H1 (cell line): Measurements from ENCODE around the gene ANKRD11. TPM values are rescaled to one million over a fixed set of nuclear protein-coding genes. Genes with fewer than 3 reads are reported as not detected.

Experiments used
- ATF2 ChIP-seq: IDR thresholded peaks from 2 replicates; pipeline ENCODE4 v1.6.1; 2012; ENCODE audit warnings: low read length, inconsistent platforms
- CHD1 ChIP-seq: IDR thresholded peaks from 2 replicates; pipeline ENCODE4 v1.6.1; 2012; ENCODE audit warnings: low read depth, low read length, improper control_type of control experiment
- GABPA ChIP-seq: IDR thresholded peaks from 2 replicates; pipeline ENCODE4 v1.6.1; 2011; ENCODE audit warnings: mild to moderate bottlenecking, low read length, moderate library complexity, borderline replicate concordance; ENCODE audit not compliant: insufficient read depth
- KDM4A ChIP-seq: IDR thresholded peaks from one replicate; pipeline ENCODE4 v1.7.1; 2012; ENCODE audit warnings: low read depth, mild to moderate bottlenecking, moderate library complexity, low read length, inconsistent platforms; ENCODE audit not compliant: severe bottlenecking
- MAFK ChIP-seq: IDR thresholded peaks from 2 replicates; pipeline ENCODE4 v1.6.1; 2012; ENCODE audit warnings: low read depth, mild to moderate bottlenecking, improper control_type of control experiment, low read length
- POLR2A ChIP-seq, 2 experiments: IDR thresholded peaks; 1 replicate in 1 of 2; 2 replicates in 1 of 2; pipeline ENCODE4 v1.6.1; 2011; ENCODE audit warnings: low read depth in 2 of 2, low read length in 2 of 2, mild to moderate bottlenecking in 2 of 2; ENCODE audit errors: control extremely low read depth in 1 of 2
- TAF7 ChIP-seq: optimal IDR thresholded peaks from 2 replicates; pipeline ENCODE3; 2011; ENCODE audit warnings: low read depth, mild to moderate bottlenecking, inconsistent platforms, low read length, moderate library complexity, borderline replicate concordance
- polyA plus RNA-seq, 7 experiments: library from polyadenylated mRNA; depleted of rRNA in 3 of 7; stranded (reverse) in 5 of 7; unstranded in 2 of 7; fragments of >200 nt in 5 of 7; fragments of 200-250 nt in 2 of 7; gene quantifications; 1 replicate in 5 of 7; 2 replicates in 1 of 7; 4 replicates in 1 of 7; pipeline versions ENCODE4 v1.2.1 to v1.2.3, GENCODE V29; 2011 to 2013; ENCODE audit warnings: missing spikeins in 2 of 7, mixed read lengths in 2 of 7
- total RNA-seq: library from RNA; stranded (reverse); fragmentation: NEBNext Ultra II Directional; extraction: Animal tissue kit (Norgen Biotek cat#: 25700); gene quantifications from 2 replicates; pipeline ENCODE4 v1.2.1, GENCODE V29; 2021

ANKRD11 gene
- total and polyA plus RNA-seq, 2 of the 8 experiments (the other 6 are each of a cell fraction or from before 2014, with no cell fraction given), result 46.5 to 142 TPM

- TF ChIP-seq GABPA (no peak), TAF7 (no peak), CHD1 (no peak), POLR2A (IDR thresholded peaks at IDR 0.05; ENCODE audit: control extremely low read depth in 1 of 2, low read depth in 2 of 2, low read length in 2 of 2) (no peak), MAFK (no peak), KDM4A (no peak), ATF2 (no peak)
- TF ChIP-seq, all 59 proteins: peak for 0
Observed at GRCh38 chr16:89279666-89280481, 210.5 kb downstream of the ANKRD11 start (continued).
